T-cell (primary cell): ENCODE measurements around the gene TTC7B. TPM values are rescaled to one million over a fixed set of nuclear protein-coding genes. Genes with fewer than 3 reads are reported as not detected.

Source experiments
- ATAC-seq, 4 experiments: fragments of 200-7000 bp in 3 of 4; fragments of 150-1000 bp in 1 of 4; cut with Tn5 transposase; replicated peaks in 1 of 4; 1 replicate in 3 of 4; 2 replicates in 1 of 4; pipeline ENCODE4 v1.10.0; 2021; ENCODE audit warnings: moderate library complexity in 3 of 4, mild to moderate bottlenecking in 2 of 4, moderate number of reproducible peaks in 1 of 4
- CTCF ChIA-PET, 2 donors: fragments of 300-600 bp; sonication (Branson Sonifier 250); formaldehyde crosslinking; loops; one replicate each; lab custom pipeline; 2022; ENCODE audit warnings: antibody characterized with exemption in 2 of 2; lab: Charles Lee
- POLR2A ChIA-PET, 2 donors: fragments of 300-600 bp; sonication (Branson Sonifier 250); formaldehyde crosslinking; loops; one replicate each; lab custom pipeline; 2022; ENCODE audit warnings: antibody characterized with exemption in 2 of 2; lab: Charles Lee
- DNase-seq, 35 experiments: peaks; one replicate each; pipeline versions ENCODE4 v3.0.0 to v3.0.0-alpha.2; 2013 to 2023
- H3K27ac ChIP-seq: one replicate; pipeline ENCODE4 v1.5.1; 2013; ENCODE audit warnings: low read length
- H3K27me3 ChIP-seq, 2 experiments: replicated peaks in 1 of 2; 1 replicate in 1 of 2; 2 replicates in 1 of 2; pipeline versions ENCODE4 v1.6.1 to v1.7.0; 2013; ENCODE audit warnings: low read length in 1 of 2, mixed read lengths in 1 of 2; ENCODE audit not compliant: control insufficient read depth in 2 of 2, insufficient read depth in 2 of 2; ENCODE audit errors: extremely low read depth in 1 of 2
- H3K36me3 ChIP-seq, 2 donors: 1 replicate in 1 of 2; 2 replicates in 1 of 2; pipeline versions ENCODE4 v1.6.1 to v1.7.0; 2013; ENCODE audit warnings: low read length in 1 of 2; ENCODE audit not compliant: control insufficient read depth in 2 of 2, insufficient read depth in 1 of 2; ENCODE audit errors: extremely low read depth in 1 of 2
- H3K4me1 ChIP-seq, 2 experiments: 1 replicate in 1 of 2; 2 replicates in 1 of 2; pipeline versions ENCODE4 v1.6.1 to v1.7.0; 2013; ENCODE audit warnings: low read length in 2 of 2, mixed read lengths in 1 of 2; ENCODE audit not compliant: insufficient read depth in 2 of 2, control insufficient read depth in 1 of 2; ENCODE audit errors: extremely low read depth in 1 of 2
- H3K4me3 ChIP-seq, 2 donors: 1 replicate in 1 of 2; 2 replicates in 1 of 2; pipeline versions ENCODE4 v1.5.1 to v1.7.0; 2013; ENCODE audit warnings: mild to moderate bottlenecking in 2 of 2, low read length in 1 of 2, moderate library complexity in 1 of 2; ENCODE audit not compliant: control insufficient read depth in 1 of 2; ENCODE audit errors: extremely low read depth in 1 of 2
- H3K9me3 ChIP-seq: 2 replicates; pipeline ENCODE4 v1.7.0; 2013
- H3K27ac Mint-ChIP-seq, 2 donors: one replicate each; pipeline ENCODE4 v1.8.0; 2020 to 2021; ENCODE audit warnings: mild to moderate bottlenecking in 2 of 2, mixed read lengths in 2 of 2
- H3K27me3 Mint-ChIP-seq, 2 donors: one replicate each; pipeline ENCODE4 v1.8.0; 2021 to 2022; ENCODE audit warnings: mixed read lengths in 2 of 2
- H3K36me3 Mint-ChIP-seq: one replicate; pipeline ENCODE4 v1.8.0; 2021; ENCODE audit warnings: mixed read lengths
- H3K4me1 Mint-ChIP-seq, 3 donors: one replicate each; pipeline ENCODE4 v1.8.0; 2020 to 2022; ENCODE audit warnings: mixed read lengths in 3 of 3, mild to moderate bottlenecking in 1 of 3
- H3K4me3 Mint-ChIP-seq, 3 donors: one replicate each; pipeline ENCODE4 v1.8.0; 2020 to 2022; ENCODE audit warnings: mild to moderate bottlenecking in 3 of 3, mixed read lengths in 3 of 3, moderate library complexity in 3 of 3
- H3K9me3 Mint-ChIP-seq, 3 donors: one replicate each; pipeline ENCODE4 v1.8.0; 2020 to 2022; ENCODE audit warnings: mixed read lengths in 3 of 3
- WGBS: methylation state at CpG from one replicate; pipeline ENCODE4 v1.1.5; 2013; ENCODE audit warnings: missing lambda C conversion rate; ENCODE audit not compliant: insufficient coverage; 5-methylcytosine and 5-hydroxymethylcytosine counted together
- total RNA-seq, 35 experiments: library from RNA in 6 of 35; stranded (reverse) in 6 of 35; fragments of 120-200 nt in 1 of 35; gene quantifications; one replicate each; pipeline versions ENCODE4 v1.2.1 to v1.2.4 and lab custom pipeline; 2013 to 2026

TTC7B gene
- total RNA-seq, 5 donors from 2014 or later (not counting 1 experiment from before 2014, with no cell fraction given): 1.5 to 2.6 (median 1.7) TPM

DNA sequence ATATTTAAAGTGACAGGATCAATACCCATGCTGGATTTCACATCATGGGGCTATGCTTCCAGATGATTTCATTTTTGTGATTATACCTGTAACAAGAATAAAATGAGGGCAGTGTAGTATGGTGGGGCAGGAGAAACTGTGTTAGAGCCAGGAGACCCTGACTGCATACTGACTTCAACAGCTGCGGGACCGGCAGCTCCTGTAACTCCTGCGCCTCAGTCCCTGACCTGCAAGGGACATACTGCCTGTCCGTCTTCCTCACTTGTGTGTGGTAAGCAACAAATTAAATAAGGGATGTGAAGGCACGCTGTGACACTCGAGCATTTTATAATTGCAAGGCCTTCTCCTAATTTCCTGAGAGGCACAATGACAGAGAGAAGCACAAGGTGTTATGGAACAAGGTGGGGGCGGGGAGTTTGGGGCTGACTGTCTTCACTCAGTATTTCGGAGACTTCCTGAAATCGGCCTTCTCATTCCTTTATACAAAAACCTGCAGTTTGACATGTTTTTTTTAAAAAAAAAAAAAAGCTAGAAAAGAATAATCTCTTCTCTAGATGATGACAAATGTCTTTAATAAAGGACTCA lies 164.2 kb downstream of the TTC7B start:
- Histone ChIP-seq H3K27ac (no peak overlapping the region), H3K4me1 (no peaks in the 10 kb centered on the region), H3K4me3 (no peak overlapping the region), H3K9me3 (no peaks in the 10 kb centered on the region), H3K36me3 (no peaks in the 10 kb centered on the region), H3K27me3 (no peaks in the 10 kb centered on the region)
- H3K9me3 Mint-ChIP-seq: no peaks in the 10 kb centered on the region
- WGBS: no CpG with 5 or more reads among the region's 9 CpGs
- H3K36me3 Mint-ChIP-seq: no peaks in the 10 kb centered on the region
- H3K27ac Mint-ChIP-seq: no peak overlapping the region
- H3K4me1 Mint-ChIP-seq: no peaks in the 10 kb centered on the region
- H3K4me3 Mint-ChIP-seq: no peak overlapping the region
- CTCF ChIA-PET: interaction anchor here (0.6 kb wide), 2 partner anchors 69 to 218 kb away, joined by 3 read pairs; no protein-coding TSS in a partner anchor
- ATAC-seq (no peak), DNase-seq (no peak)
- POLR2A ChIA-PET: no interaction called here
- no peaks in the 10 kb centered on the region for H3K27me3 Mint-ChIP-seq

DNA sequence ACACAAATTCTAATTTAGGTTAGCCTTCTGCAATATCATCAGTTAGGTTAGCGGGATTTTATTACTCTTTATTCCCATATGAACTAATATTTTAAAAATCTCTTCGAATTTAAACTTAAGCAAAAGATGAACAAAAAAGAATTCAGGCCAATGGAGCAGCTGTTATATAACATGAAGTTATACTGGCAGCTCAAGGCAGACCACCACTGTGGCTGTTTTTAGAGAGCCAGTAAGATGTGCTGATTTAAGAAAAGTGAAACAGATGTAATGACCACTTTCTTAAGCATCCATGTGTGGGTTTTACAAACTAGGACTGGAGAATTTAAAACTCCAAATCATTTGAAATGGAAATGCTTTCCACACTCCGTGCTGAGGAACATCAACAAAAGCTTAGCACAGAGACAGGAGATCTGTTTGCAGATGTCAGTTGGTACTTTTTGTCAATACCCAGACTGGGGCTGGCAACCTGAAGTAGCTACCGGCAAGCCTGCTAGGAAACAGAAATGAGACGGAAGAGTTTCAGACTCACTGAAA lies 164.9 kb downstream of the TTC7B start:
- no peak for DNase-seq
- no peaks in the 10 kb centered on the region for H3K4me1 Mint-ChIP-seq
- H3K4me3 Mint-ChIP-seq: no peak overlapping the region
- H3K27ac Mint-ChIP-seq: no peak overlapping the region
- 86% methylated on average over 3 of the region's 5 CpGs for WGBS
- no peaks in the 10 kb centered on the region for H3K27me3 ChIP-seq
- no peak for ATAC-seq
- no peaks in the 10 kb centered on the region for H3K27me3 Mint-ChIP-seq
- H3K36me3 ChIP-seq: no peaks in the 10 kb centered on the region
- no peaks in the 10 kb centered on the region for H3K9me3 Mint-ChIP-seq
- no peak overlapping the region for H3K27ac ChIP-seq
- ChIA-PET POLR2A (no interaction called here), CTCF (no interaction called here)
- no peaks in the 10 kb centered on the region for H3K36me3 Mint-ChIP-seq
- H3K4me1 ChIP-seq: no peaks in the 10 kb centered on the region
- no peak overlapping the region for H3K4me3 ChIP-seq
- no peaks in the 10 kb centered on the region for H3K9me3 ChIP-seq

DNA sequence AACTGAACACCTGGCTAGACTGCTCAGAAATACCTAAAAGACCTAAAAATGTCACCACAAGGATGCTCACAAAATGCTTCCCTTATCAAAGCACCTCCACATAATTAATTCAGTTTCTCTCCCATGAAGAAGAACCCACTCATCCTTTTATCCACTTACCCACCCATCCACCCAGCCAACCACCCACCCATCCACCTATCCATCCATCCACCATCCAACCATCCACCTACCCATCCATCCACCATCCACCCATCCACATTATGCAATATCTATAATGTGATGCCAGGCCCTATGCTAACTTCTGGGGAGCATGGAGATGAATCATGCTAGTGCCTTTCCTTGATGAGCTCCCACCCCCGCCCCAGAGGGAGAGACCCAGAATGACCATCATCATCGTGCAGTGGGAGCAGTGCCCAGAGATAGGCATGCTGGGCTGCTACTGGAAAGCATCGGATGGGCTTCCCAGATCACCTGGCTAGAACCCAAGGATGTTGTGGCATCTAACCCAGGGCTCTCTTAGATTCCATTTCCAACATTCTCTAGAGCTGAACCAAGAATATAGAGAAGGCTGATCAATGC lies 166.6 kb downstream of the TTC7B start:
- Histone ChIP-seq H3K36me3 (no peaks in the 10 kb centered on the region), H3K27ac (no peak overlapping the region), H3K9me3 (no peaks in the 10 kb centered on the region), H3K4me1 (no peaks in the 10 kb centered on the region), H3K4me3 (no peak overlapping the region), H3K27me3 (no peaks in the 10 kb centered on the region)
- no peaks in the 10 kb centered on the region for H3K9me3 Mint-ChIP-seq
- H3K27me3 Mint-ChIP-seq: no peaks in the 10 kb centered on the region
- DNase-seq (no peak), ATAC-seq (no peak)
- no peak overlapping the region for H3K4me3 Mint-ChIP-seq
- H3K36me3 Mint-ChIP-seq: no peaks in the 10 kb centered on the region
- H3K4me1 Mint-ChIP-seq: no peaks in the 10 kb centered on the region
- H3K27ac Mint-ChIP-seq: no peak overlapping the region
- POLR2A ChIA-PET: no interaction called here
- CTCF ChIA-PET: no interaction called here
- 60% methylated on average over 1 of the region's 3 CpGs for WGBS

DNA sequence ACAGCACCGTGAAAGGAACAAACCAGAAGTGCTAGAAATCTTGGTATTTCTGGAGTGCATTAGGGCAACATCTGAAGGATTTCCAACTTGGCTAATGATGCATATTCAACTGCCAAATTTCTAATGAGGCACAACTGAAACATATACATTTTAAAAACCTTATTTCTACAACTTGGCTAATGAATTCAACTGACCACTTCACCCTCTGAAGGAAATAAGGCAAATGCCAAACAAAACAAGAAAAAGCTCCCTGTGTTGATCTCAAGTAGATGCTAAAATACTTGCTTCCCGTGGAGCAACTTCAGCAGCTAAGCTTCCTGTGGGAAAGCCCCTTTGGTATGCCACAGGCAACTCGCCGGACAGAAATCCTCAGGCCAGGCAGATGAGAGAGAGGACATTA lies 167.1 kb downstream of the TTC7B start:
- H3K27ac Mint-ChIP-seq: no peak overlapping the region
- Histone ChIP-seq H3K4me1 (no peaks in the 10 kb centered on the region), H3K27ac (no peak overlapping the region), H3K27me3 (no peaks in the 10 kb centered on the region), H3K9me3 (no peaks in the 10 kb centered on the region), H3K4me3 (no peak overlapping the region), H3K36me3 (no peaks in the 10 kb centered on the region)
- H3K4me1 Mint-ChIP-seq: no peaks in the 10 kb centered on the region
- no peaks in the 10 kb centered on the region for H3K9me3 Mint-ChIP-seq
- no peak for ATAC-seq
- ChIA-PET CTCF (no interaction called here), POLR2A (no interaction called here)
- H3K4me3 Mint-ChIP-seq: no peak overlapping the region
- H3K27me3 Mint-ChIP-seq: no peaks in the 10 kb centered on the region
- no peaks in the 10 kb centered on the region for H3K36me3 Mint-ChIP-seq
- WGBS: 75% methylated on average over 2 of the region's 4 CpGs
- no peak for DNase-seq

DNA sequence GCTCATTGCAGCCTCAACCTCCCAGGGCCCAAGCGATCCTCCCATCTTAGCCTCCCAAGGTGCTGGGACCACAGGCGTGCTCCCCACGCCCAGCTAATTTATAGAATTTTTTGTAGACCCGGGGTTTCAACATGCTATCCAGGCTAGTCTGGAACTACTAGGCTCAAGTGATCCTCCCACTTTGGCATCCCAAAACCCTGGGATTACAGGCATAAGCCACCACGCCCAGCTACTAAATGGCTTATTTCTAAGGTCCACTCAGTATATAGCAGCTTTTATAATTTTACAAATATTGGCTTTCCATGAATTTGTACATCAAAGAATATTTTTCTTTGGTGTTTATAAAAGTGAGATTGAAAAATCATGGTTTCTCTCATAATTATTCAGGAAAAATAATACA lies 167.8 kb downstream of the TTC7B start:
- Histone ChIP-seq H3K36me3 (no peaks in the 10 kb centered on the region), H3K27ac (no peak overlapping the region), H3K4me3 (no peak overlapping the region), H3K9me3 (no peaks in the 10 kb centered on the region), H3K27me3 (no peaks in the 10 kb centered on the region), H3K4me1 (no peaks in the 10 kb centered on the region)
- DNase-seq (no peak), ATAC-seq (no peak)
- Mint-ChIP-seq H3K36me3 (no peaks in the 10 kb centered on the region), H3K27ac (no peak overlapping the region), H3K9me3 (no peaks in the 10 kb centered on the region), H3K4me1 (no peaks in the 10 kb centered on the region), H3K4me3 (no peak overlapping the region), H3K27me3 (no peaks in the 10 kb centered on the region)
- CTCF ChIA-PET: no interaction called here
- WGBS: 100% methylated on average over 1 of the region's 5 CpGs
- POLR2A ChIA-PET: no interaction called here

DNA sequence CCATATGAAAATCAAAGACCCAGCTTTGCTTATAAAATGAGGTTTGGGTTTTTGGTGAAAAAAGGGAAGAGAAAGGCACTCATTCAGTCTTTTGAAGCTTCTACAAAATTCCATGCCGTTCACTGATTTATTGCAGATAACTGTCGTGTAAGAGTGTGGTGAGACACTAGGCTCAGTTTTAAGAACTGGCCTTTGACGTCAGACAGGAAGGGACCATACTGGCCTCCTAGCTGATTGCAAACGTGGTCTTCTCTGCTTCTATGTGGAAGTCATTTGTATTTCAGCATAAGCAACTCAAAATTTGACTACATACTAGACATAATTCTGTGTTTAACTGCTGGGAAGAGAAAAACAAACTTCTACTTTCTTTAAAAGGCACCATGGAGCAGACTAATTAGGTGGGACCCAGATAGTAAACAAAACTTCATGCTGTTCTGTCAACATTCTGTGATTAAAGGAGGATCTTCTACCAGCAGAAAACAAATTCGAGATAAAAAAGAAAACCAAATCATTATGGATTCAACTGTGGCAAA lies 168.7 kb downstream of the TTC7B start:
- ATAC-seq: no peak
- H3K36me3 Mint-ChIP-seq: no peaks in the 10 kb centered on the region
- CTCF ChIA-PET: no interaction called here
- no CpG with 5 or more reads among the region's 5 CpGs for WGBS
- POLR2A ChIA-PET: no interaction called here
- DNase-seq: no peak
- H3K27ac ChIP-seq: no peak overlapping the region
- H3K36me3 ChIP-seq: no peaks in the 10 kb centered on the region
- no peak overlapping the region for H3K27ac Mint-ChIP-seq
- no peaks in the 10 kb centered on the region for H3K4me1 ChIP-seq
- H3K4me3 ChIP-seq: no peak overlapping the region
- no peaks in the 10 kb centered on the region for H3K9me3 Mint-ChIP-seq
- no peaks in the 10 kb centered on the region for H3K9me3 ChIP-seq
- H3K4me3 Mint-ChIP-seq: no peak overlapping the region
- no peaks in the 10 kb centered on the region for H3K4me1 Mint-ChIP-seq
- H3K27me3 Mint-ChIP-seq: no peaks in the 10 kb centered on the region
- H3K27me3 ChIP-seq: no peaks in the 10 kb centered on the region
